Keratinocyte (primary cell): Measurements from ENCODE around the gene KCNAB2.

ENCODE experiments used
- CTCF ChIP-seq, 3 experiments: IDR thresholded peaks in 1 of 3; conservative IDR thresholded peaks in 1 of 3; optimal IDR thresholded peaks in 1 of 3; 2 replicates in 2 of 3; 3 replicates in 1 of 3; pipeline versions ENCODE3 to v1.5.1; 2011; ENCODE audit warnings: low read length in 3 of 3, mild to moderate bottlenecking in 3 of 3, moderate library complexity in 2 of 3, control low read depth in 1 of 3, inconsistent platforms in 1 of 3; ENCODE audit not compliant: insufficient read depth in 2 of 3; ENCODE audit errors: extremely low read depth in 1 of 3
- EZH2 ChIP-seq: IDR thresholded peaks from one replicate; pipeline ENCODE4 v1.6.1; 2012; ENCODE audit warnings: inconsistent platforms, mild to moderate bottlenecking, low read length, moderate library complexity

DNA sequence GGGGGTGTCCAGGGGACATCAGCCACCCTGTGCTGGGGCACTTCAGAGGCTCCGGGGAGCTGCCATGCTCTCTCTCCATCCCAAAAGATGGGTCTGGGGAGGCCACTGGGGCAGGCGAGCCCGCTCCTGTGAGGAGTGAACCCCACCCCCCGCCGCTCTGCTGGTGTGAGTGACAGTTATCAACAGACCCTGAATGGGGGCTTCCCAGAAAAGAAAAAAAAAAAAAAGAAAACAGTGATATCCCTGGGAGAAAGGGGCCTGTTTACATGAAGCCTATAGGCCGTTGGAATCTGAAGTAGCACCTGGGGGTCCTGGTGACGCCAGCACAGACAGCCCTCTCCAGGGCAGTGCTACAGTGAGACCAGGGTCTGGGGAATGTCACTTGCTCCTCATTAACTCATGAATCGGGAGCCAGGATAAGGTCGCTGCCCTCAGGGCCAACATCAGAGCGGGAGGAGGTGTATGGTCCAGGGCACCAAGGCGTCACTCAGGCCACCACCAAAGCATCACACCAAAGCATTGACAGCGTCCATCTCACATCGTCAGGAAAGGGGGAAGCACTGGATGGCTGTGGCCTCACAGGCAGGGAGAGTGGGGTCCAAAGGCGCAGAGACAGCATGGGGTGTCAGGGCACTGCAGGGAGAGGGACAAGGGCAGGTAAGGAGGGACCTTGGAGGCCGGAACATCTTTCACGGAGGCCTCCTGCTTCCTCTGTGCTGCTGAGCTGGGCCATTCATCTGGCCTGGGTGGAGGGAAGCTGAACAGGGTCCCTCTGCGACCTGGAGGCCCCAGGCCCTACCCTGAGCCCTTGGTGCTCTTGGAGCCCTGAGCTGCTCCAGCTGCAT, 45.0 kb upstream of the KCNAB2 start:
- no peak for TF ChIP-seq EZH2
- TF ChIP-seq CTCF (optimal IDR thresholded peaks at IDR 0.05 in 1 of 3, IDR thresholded peaks at IDR 0.05 in 1 of 3, conservative IDR thresholded peaks at IDR 0.05 in 1 of 3; ENCODE audit: extremely low read depth in 1 of 3, insufficient read depth in 2 of 3, low read length in 3 of 3), result no peak
